Activated naive CD4-positive, alpha-beta T cell treated with anti-CD3 and anti-CD28 coated beads, Interleukin-2, amount 10 ng/mL, durations not matched to agents 5 hours and 36 hours (primary cell): Measurements from ENCODE around the gene PPP2R1B. TPM values are rescaled to one million over a fixed set of nuclear protein-coding genes. Genes with fewer than 3 reads are reported as not detected.

ENCODE experiments used
- total RNA-seq, 2 experiments: library from RNA; stranded (reverse); gene quantifications; one replicate each; pipeline ENCODE4 v1.2.3, GENCODE V29; 2021

The PPP2R1B gene
- total RNA-seq = 10 to 100 TPM; 40.8 to 42.5 TPM

DNA sequence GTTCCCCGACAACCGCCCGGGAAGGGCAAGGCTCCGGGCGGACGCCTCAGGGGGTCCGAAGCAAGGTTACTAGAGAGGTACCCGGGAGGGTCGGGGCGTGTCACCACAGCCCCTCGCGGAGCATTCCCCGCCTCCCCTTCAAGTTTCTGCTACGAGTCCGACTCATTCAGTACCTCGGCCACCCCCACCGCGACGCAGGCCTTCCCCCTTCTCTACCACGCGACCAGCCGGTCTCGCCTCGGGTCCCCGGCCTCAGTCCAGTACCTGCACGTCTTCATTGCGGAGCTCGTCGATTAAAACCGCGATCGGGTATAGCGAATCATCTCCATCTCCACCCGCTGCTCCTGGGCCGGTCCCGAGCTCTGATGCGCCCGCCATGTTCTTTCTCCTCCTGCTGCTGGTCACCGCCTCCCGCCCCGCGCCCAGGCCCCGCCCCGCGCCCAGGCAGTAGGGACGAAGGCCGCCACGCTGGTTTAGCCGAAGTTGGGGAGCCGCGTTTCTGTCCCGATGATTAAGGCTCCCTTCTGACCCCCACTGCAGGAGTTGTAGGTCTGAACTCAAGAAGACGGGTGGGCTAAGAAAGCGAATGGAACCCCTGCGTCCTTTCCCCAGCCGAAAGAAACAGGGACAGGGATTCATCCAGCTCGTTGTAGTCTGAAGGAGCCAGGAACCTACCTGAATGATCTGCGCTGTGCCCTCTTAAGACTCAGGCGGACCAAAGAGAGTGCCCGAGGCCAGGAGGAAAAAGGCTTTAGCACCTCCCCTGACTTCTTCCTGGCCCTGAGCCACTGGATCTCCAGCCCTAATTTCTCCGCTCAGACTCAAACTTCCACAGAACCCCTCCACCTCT is at the start of gene PPP2R1B:
PPP2R1B (minus strand) TSS at position 406 of the 850 bp plus-strand sequence; CDS start at position 378, 28 bp downstream.

Other genes with a start within 250 kb of the PPP2R1B start
- gene LAYN, start 225.7 kb downstream of the PPP2R1B start, total RNA-seq = 1 to 10 TPM in 1 of 2 experiments, under 1 TPM in 1; 0.91 to 1.3 TPM
- 1 to 10 TPM; 7.3 to 7.8 TPM for gene SIK2, start 163.9 kb downstream of the PPP2R1B start, total RNA-seq
- gene ALG9, start 105.2 kb upstream of the PPP2R1B start, total RNA-seq = 10 to 100 TPM; 20.3 to 22.0 TPM
- 1 to 10 TPM; 3.8 to 4.1 TPM for gene FDXACB1, start 112.8 kb upstream of the PPP2R1B start, total RNA-seq
- gene CFAP68, start 113.2 kb upstream of the PPP2R1B start, total RNA-seq = 10 to 100 TPM; 20.3 to 23.9 TPM
- gene CRYAB, start 145.4 kb upstream of the PPP2R1B start, total RNA-seq = not detected
- not detected for gene HSPB2, start 146.3 kb upstream of the PPP2R1B start, total RNA-seq
- not detected for gene C11orf52, start 152.5 kb upstream of the PPP2R1B start, total RNA-seq
- gene DIXDC1, start 171.0 kb upstream of the PPP2R1B start, total RNA-seq = 1 to 10 TPM; 2.5 to 3.0 TPM